H9 (cell line): ENCODE results near the gene NAA60. TPM values are rescaled to one million over a fixed set of nuclear protein-coding genes. Genes with fewer than 3 reads are reported as not detected.

Experiments
- DNase-seq: peaks from one replicate; pipeline ENCODE4 v3.0.0-alpha.2; 2017
- H2AFZ ChIP-seq: one replicate; pipeline ENCODE4 v1.6.1; 2013; ENCODE audit warnings: mild to moderate bottlenecking, low read length, control low read depth, moderate library complexity
- H2AK5ac ChIP-seq: 2 replicates; pipeline ENCODE4 v1.6.1; 2013; ENCODE audit warnings: low read length, control low read depth, mixed read lengths; ENCODE audit not compliant: insufficient read length
- H2BK120ac ChIP-seq: one replicate; pipeline ENCODE4 v1.6.1; 2013; ENCODE audit warnings: low read depth, mild to moderate bottlenecking, low read length, control low read depth, inconsistent platforms; ENCODE audit not compliant: poor library complexity, severe bottlenecking
- H2BK12ac ChIP-seq: 2 replicates; pipeline ENCODE4 v1.6.1; 2013; ENCODE audit warnings: low read length, control low read depth, mixed read lengths, low read depth; ENCODE audit not compliant: insufficient read length
- H2BK15ac ChIP-seq: 2 replicates; pipeline ENCODE4 v1.6.1; 2013; ENCODE audit warnings: low read depth, low read length, control low read depth
- H2BK20ac ChIP-seq: one replicate; pipeline ENCODE4 v1.6.1; 2013; ENCODE audit warnings: low read depth, mild to moderate bottlenecking, low read length, control low read depth, inconsistent platforms; ENCODE audit not compliant: poor library complexity, severe bottlenecking
- H2BK5ac ChIP-seq: 2 replicates; pipeline ENCODE4 v1.6.1; 2013; ENCODE audit warnings: low read length, control low read depth, mixed read lengths; ENCODE audit not compliant: insufficient read length
- H3K14ac ChIP-seq: 2 replicates; pipeline ENCODE4 v1.6.1; 2013; ENCODE audit warnings: low read length, control low read depth; ENCODE audit not compliant: insufficient read depth
- H3K18ac ChIP-seq: 2 replicates; pipeline ENCODE4 v1.6.1; 2013; ENCODE audit warnings: low read depth, mild to moderate bottlenecking, mixed read lengths, low read length, control low read depth; ENCODE audit not compliant: insufficient read length
- H3K23ac ChIP-seq: 2 replicates; pipeline ENCODE4 v1.6.1; 2013; ENCODE audit warnings: low read length, control low read depth, mixed read lengths, low read depth; ENCODE audit not compliant: insufficient read length
- H3K23me2 ChIP-seq: 2 replicates; pipeline ENCODE4 v1.6.1; 2013; ENCODE audit warnings: low read depth, mild to moderate bottlenecking, mixed read lengths, low read length, control low read depth; ENCODE audit not compliant: insufficient read length, poor library complexity, severe bottlenecking
- H3K27ac ChIP-seq: 2 replicates; pipeline ENCODE4 v1.5.1; 2013; ENCODE audit warnings: low read length, control low read depth, mixed read lengths, low read depth; ENCODE audit not compliant: insufficient read length
- H3K27me3 ChIP-seq: 2 replicates; pipeline ENCODE4 v1.6.1; 2013; ENCODE audit warnings: low read length, control low read depth, inconsistent platforms; ENCODE audit not compliant: insufficient read depth
- H3K4ac ChIP-seq: 2 replicates; pipeline ENCODE4 v1.6.1; 2013; ENCODE audit warnings: low read depth, mild to moderate bottlenecking, control low read depth, inconsistent platforms, low read length, moderate library complexity
- H3K4me1 ChIP-seq: 2 replicates; pipeline ENCODE4 v1.6.1; 2013; ENCODE audit warnings: low read length, control low read depth, inconsistent platforms; ENCODE audit not compliant: insufficient read depth
- H3K4me2 ChIP-seq: 2 replicates; pipeline ENCODE4 v1.6.1; 2013; ENCODE audit warnings: low read length, control low read depth, mixed read lengths; ENCODE audit not compliant: insufficient read length, insufficient read depth
- H3K56ac ChIP-seq: 2 replicates; pipeline ENCODE4 v1.6.1; 2013; ENCODE audit warnings: low read depth, mild to moderate bottlenecking, mixed read lengths, low read length, control low read depth; ENCODE audit not compliant: insufficient read length
- H3K79me1 ChIP-seq: 2 replicates; pipeline ENCODE4 v1.6.1; 2013; ENCODE audit warnings: low read depth, mild to moderate bottlenecking, moderate library complexity, low read length, control low read depth, inconsistent platforms; ENCODE audit not compliant: insufficient read depth, poor library complexity, severe bottlenecking
- H3K79me2 ChIP-seq: 2 replicates; pipeline ENCODE4 v1.6.1; 2013; ENCODE audit warnings: low read length, control low read depth, inconsistent platforms; ENCODE audit not compliant: insufficient read depth
- H3K9ac ChIP-seq: 2 replicates; pipeline ENCODE4 v1.6.1; 2013; ENCODE audit warnings: low read length, control low read depth, mixed read lengths; ENCODE audit not compliant: insufficient read length; ENCODE audit errors: extremely low read depth
- H3K9me3 ChIP-seq: one replicate; pipeline ENCODE4 v1.6.1; 2013; ENCODE audit warnings: low read depth, low read length, inconsistent platforms; ENCODE audit not compliant: control insufficient read depth
- H3T11ph ChIP-seq: one replicate; pipeline ENCODE4 v1.6.1; 2013; ENCODE audit warnings: mild to moderate bottlenecking, low read length, control low read depth, inconsistent platforms
- H4K20me1 ChIP-seq: one replicate; pipeline ENCODE4 v1.6.1; 2013; ENCODE audit not compliant: control insufficient read depth, insufficient read length, insufficient read depth
- H4K5ac ChIP-seq: 2 replicates; pipeline ENCODE4 v1.6.1; 2013; ENCODE audit warnings: low read depth, mild to moderate bottlenecking, mixed read lengths, low read length, control low read depth; ENCODE audit not compliant: insufficient read length
- H4K8ac ChIP-seq: replicated peaks from 2 replicates; pipeline ENCODE4 v1.6.1; 2013; ENCODE audit warnings: low read length, control low read depth, mixed read lengths, low read depth; ENCODE audit not compliant: insufficient read length
- H4K91ac ChIP-seq: 2 replicates; pipeline ENCODE4 v1.6.1; 2013; ENCODE audit warnings: low read depth, mild to moderate bottlenecking, moderate library complexity, mixed read lengths, low read length, control low read depth; ENCODE audit not compliant: insufficient read length
- H3K27ac Mint-ChIP-seq, 3 experiments: 2 replicates in 2 of 3; 3 replicates in 1 of 3; pipeline ENCODE4 v1.8.0; 2020 to 2021; ENCODE audit warnings: mixed read lengths in 3 of 3, mild to moderate bottlenecking in 1 of 3, moderate library complexity in 1 of 3
- H3K27me3 Mint-ChIP-seq: 2 replicates; pipeline ENCODE4 v1.8.0; 2021; ENCODE audit warnings: low read depth, mild to moderate bottlenecking, moderate library complexity, mixed read lengths
- H3K36me3 Mint-ChIP-seq, 3 experiments: 2 replicates in 2 of 3; 3 replicates in 1 of 3; pipeline ENCODE4 v1.8.0; 2020 to 2021; ENCODE audit warnings: low read depth in 3 of 3, mixed read lengths in 3 of 3; ENCODE audit not compliant: insufficient read depth in 1 of 3
- H3K4me1 Mint-ChIP-seq, 2 experiments: 2 replicates each; pipeline ENCODE4 v1.8.0; 2020; ENCODE audit warnings: mixed read lengths in 2 of 2
- H3K4me3 Mint-ChIP-seq, 2 experiments: 2 replicates in 1 of 2; 3 replicates in 1 of 2; pipeline ENCODE4 v1.8.0; 2020 to 2021; ENCODE audit warnings: mild to moderate bottlenecking in 2 of 2, mixed read lengths in 2 of 2, moderate library complexity in 1 of 2
- H3K9me3 Mint-ChIP-seq, 2 experiments: 2 replicates in 1 of 2; 3 replicates in 1 of 2; pipeline ENCODE4 v1.8.0; 2020; ENCODE audit warnings: mild to moderate bottlenecking in 2 of 2, mixed read lengths in 2 of 2, moderate library complexity in 1 of 2
- WGBS: extraction: QIAGEN DNeasy Blood & Tissue Kit; methylation state at CpG from one replicate; pipeline ENCODE4 v1.1.7; 2013; ENCODE audit warnings: missing lambda C conversion rate, low lambda C conversion rate, mixed read lengths; ENCODE audit not compliant: insufficient read length; ENCODE audit errors: extremely low coverage; 5-methylcytosine and 5-hydroxymethylcytosine counted together
- total RNA-seq: library from RNA; stranded (reverse); gene quantifications from 2 replicates; pipeline ENCODE4 v1.2.1, GENCODE V29; 2021
- TF ChIP-seq, protein P1 (sequence below): fragments of 200-600 bp; sonication (generic); conservative IDR thresholded peaks from 3 replicates; pipeline ENCODE4 v1.8.0; 2021; ENCODE audit warnings: antibody characterized with exemption, mild to moderate bottlenecking

Gene NAA60
- total RNA-seq, 1 experiment from 2014 or later: 49.3 TPM

DNA sequence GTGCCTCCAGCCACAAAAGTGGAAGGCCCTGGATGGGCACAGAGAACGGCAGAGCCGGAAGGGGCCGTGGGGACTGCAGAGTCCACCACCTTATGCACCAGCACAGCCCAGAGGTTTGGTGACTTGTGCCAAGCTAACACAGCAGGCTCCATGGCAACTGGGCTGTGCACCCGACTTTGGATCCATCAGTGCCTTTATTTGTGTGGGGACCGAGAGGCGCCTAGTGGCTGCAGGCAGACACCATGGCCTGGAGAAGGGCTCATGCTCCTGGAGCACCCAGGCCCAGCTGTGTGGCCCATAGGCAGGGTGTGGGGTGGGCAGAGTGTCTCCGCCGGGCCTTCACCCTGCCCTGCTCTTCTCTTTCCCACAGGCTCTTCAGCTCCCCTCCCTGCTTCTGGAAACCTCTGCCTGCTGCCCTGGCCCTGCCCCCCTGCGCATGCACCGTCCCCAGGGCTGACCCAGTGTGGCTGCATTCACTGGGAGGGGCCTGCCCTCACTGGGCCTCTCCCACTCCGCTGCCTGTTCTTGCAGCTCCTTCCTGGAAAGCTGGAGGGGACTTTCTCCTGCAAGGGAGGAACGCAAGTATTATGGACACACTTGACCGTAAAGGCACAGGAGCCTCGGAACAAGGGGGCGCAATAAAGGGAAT lies 41.7 kb downstream of the NAA60 start:
- Histone ChIP-seq H2BK120ac (no peak overlapping the region), H3K9me3 (no peaks in the 10 kb centered on the region), H3K27me3 (no peaks in the 10 kb centered on the region), H3K27ac (no peak overlapping the region), H3K4ac (no peak overlapping the region), H2BK15ac (no peak overlapping the region), H3K56ac (no peak overlapping the region), H4K20me1 (no peaks in the 10 kb centered on the region), H2BK5ac (no peak overlapping the region), H3T11ph (no peak overlapping the region), H3K23me2 (no peaks in the 10 kb centered on the region), H2AK5ac (no peak overlapping the region), H4K5ac (no peak overlapping the region), H4K91ac (no peak overlapping the region), H3K4me2 (no peak overlapping the region), H3K18ac (no peak overlapping the region), H3K14ac (no peak overlapping the region), H3K4me1 (no peaks in the 10 kb centered on the region), H2AFZ (no peak overlapping the region), H2BK12ac (no peak overlapping the region), H4K8ac (no peak overlapping the region), H3K79me2 (no peaks in the 10 kb centered on the region), H2BK20ac (no peak overlapping the region), H3K9ac (no peak overlapping the region), H3K23ac (no peak overlapping the region), H3K79me1 (no peaks in the 10 kb centered on the region)
- Mint-ChIP-seq H3K4me3 (no peak overlapping the region), H3K4me1 (peaks cover 10% of the 10 kb centered on the region in 2 experiments), H3K36me3 (peaks cover 28 to 59% (median 46%) of the 10 kb centered on the region in 3 experiments; a peak in 6 of 7 replicates), H3K9me3 (no peaks in the 10 kb centered on the region), H3K27ac (no peak overlapping the region), H3K27me3 (no peaks in the 10 kb centered on the region; the same call in 1 of the 2 replicates)
- WGBS: no CpG with 5 or more reads among the region's 15 CpGs
- TF ChIP-seq, protein P1, sequence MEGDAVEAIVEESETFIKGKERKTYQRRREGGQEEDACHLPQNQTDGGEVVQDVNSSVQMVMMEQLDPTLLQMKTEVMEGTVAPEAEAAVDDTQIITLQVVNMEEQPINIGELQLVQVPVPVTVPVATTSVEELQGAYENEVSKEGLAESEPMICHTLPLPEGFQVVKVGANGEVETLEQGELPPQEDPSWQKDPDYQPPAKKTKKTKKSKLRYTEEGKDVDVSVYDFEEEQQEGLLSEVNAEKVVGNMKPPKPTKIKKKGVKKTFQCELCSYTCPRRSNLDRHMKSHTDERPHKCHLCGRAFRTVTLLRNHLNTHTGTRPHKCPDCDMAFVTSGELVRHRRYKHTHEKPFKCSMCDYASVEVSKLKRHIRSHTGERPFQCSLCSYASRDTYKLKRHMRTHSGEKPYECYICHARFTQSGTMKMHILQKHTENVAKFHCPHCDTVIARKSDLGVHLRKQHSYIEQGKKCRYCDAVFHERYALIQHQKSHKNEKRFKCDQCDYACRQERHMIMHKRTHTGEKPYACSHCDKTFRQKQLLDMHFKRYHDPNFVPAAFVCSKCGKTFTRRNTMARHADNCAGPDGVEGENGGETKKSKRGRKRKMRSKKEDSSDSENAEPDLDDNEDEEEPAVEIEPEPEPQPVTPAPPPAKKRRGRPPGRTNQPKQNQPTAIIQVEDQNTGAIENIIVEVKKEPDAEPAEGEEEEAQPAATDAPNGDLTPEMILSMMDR: no peak
- no peak for DNase-seq
